GM19463 (cell line): ENCODE data around the gene UBE2R2.
"Not testable (repeated sequence)": the region's sequence is repeated elsewhere in the genome, so short reads cannot be mapped to it uniquely, and the experiment has no call there.

Experiments used
- ATAC-seq: cut with Tn5 transposase; IDR thresholded peaks from one replicate; pipeline ENCODE4 v1.9.1; 2021; ENCODE audit warnings: mild to moderate bottlenecking, moderate library complexity; ENCODE audit not compliant: unreplicated experiment

The UBE2R2 gene

DNA sequence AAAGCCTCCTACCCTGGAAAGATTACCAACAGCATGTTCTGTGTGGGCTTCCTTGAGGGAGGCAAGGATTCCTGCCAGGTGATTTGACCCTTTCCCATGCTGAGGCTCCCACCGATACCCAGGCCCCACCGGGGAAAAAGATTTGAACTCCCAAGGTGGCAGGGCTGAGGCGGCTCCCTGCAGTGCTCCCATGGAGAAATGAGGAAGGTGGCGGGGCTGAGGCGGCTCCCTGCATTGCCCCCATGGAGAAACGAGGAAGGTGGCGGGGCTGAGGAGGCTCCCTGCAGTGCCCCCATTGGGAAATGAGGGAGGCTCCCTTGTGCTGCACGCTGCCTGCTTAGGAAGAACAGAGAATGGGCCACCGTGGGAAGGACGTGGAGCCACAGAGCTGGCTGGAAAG, 18.4 kb upstream of the UBE2R2 start:
- ATAC-seq, result no peak

DNA sequence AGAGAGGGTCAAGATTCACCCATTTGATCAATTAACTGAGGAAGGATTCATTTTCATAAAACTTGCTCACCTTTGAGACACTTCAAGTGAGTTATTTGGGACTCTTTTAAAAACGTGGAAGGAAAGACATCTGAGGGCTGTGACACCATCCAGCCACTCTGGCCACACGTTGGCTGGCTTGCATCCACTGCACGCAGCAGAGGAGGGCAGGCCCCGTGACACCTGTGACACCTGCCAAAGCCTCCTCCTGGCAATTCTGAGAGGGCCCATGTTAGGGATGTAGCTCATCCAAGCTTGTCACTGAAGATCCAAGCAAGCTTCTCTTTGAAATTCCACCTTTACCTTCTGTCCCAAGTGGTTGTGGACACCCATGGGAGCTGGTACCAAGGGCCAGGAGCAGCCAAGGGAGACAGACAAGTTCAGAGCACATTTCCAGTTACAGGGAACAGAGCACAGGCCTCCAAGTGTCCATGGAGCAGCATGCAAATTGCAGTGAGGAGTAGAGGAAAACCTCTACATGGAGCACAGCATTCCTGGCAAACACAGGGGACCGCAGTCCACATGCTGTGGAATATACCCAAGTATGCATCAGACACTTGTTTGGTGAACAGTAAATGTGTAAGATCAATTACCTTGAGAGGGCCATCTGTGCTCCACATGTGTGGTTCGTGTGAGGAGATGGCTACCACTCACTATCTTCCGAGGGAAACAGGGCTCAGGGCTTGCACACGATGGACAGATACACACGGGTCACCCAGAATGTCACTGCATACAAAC, 16.8 kb upstream of the UBE2R2 start:
- ATAC-seq, result no peak

DNA sequence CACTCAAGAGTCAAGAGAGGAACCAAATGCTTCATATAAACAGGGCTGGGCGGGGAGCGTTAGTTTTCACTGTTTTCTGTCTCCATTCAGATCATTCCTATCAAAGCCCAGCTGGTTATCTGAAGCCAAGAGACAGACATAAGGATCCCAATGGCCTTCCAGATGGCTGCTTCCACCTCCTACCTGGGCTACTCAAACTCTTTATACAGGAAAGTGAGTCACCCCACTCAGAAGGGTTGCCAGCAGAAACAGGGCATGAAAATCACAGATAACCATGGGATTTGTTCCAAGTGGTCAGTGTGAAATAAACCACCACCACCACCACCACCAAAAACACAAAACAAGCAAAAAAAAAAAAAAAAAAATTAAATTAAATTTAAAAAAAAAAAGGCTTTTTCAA, 16.1 kb upstream of the UBE2R2 start:
- no peak for ATAC-seq

DNA sequence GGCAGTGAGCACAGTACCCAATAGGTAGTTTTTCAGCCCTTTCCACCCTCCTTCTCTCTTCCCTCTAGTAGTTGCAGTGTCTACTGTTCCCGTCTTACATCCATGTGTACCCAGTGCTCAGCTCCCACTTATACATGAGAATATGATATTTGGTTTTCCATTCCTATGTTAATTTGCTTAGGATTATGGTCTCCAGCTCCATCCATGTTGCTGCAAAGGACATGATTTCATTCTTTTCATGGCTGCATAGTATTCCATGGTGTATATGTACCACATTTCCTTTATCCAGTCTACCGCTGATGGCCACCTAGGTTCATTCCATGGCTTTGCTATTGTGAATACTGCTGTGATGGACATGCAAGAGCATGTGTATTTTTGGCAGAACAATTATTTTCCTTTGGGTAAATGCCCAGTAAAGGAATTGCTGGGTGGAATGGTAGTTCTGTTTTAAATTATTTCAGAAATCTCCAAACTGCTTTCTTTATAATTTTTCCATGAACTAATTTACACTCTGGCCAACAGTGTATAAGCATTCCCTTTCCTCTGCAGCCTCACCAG, 14.9 kb upstream of the UBE2R2 start:
- ATAC-seq, result not testable (repeated sequence)

DNA sequence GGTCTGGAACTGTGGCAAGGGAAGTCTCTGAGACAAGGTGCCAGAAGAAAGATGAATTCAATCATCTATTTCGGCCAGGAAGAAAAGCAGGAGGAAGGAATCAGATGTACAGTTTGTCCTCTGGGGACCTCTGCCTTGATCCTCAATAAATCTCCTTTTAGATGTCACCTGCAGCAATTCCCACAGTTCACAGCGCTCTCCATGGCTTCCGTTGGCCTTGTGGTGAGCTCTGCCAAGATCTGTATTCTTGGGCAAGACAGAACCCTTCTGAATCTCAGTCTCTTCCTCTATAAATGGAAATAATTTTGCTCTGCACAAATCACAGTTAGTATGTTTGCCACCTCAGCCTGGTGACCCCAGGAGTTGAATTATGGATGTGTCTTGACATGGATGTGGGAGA, 12.8 kb upstream of the UBE2R2 start:
- ATAC-seq, result not testable (repeated sequence)

GRCh38 chr9:33807156-33807555, 9.8 kb upstream of the UBE2R2 start:
- ATAC-seq, result not testable (repeated sequence)

DNA sequence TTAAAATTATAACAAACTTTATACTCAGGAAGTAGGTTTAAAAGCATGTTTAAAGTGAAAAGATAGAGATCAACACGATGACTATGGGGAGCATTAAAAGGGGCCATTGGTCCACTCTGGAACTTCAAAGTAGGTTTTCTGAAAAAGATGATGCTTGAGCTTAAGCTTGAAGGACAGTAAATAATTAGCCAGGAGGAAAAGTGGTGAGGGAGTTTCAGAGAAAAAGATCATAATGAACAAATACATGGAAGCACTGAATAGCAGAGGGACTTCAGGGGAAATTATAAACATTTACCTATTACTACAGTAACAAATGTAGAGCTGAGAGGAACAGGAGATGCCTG, 8.0 kb upstream of the UBE2R2 start:
- peak; percentile 33 for ATAC-seq

GRCh38 chr9:33809506-33809905, 7.5 kb upstream of the UBE2R2 start:
- ATAC-seq, result no peak

GRCh38 chr9:33813712-33814641, 3.0 kb upstream of the UBE2R2 start:
- ATAC-seq, result no peak

GRCh38 chr9:33815781-33816180, 1.2 kb upstream of the UBE2R2 start:
- no peak for ATAC-seq

- ATAC-seq, result peak; percentile 10
Measured at GRCh38 chr9:33817327-33818166, 587 bp downstream of the UBE2R2 start.

DNA sequence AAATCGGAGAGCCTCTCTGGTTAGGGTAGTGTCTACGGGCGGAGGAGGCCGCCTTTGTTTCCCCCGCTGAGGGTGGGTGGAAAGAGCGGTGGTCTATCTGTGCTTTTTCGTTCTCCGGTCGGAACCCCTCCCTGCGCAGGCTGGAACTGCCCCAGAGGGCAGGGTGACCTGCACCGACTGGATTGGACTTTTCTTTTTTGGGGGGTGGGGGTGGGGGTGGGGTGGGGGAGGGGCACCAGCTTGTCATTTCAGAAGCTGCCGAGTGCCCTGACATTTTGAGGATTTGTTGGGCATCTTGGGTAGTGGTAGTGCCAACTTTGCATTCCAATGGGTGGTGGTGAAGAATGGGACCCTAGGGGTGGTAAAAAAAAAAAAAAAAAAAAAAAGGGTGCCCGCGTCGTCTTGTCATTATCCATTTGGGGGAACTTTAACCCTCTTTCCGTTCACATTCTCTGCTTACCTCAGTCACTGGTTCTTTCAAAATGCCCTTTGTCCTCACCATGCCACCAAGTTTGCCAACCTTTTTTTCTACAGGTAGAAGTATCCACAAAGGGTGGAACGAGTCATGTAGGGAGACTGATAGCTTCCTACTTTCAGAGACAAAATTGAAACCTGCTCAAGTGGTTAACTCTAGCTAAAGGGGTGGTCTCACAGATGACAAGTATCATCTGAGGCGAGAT, 1.3 kb downstream of the UBE2R2 start:
- ATAC-seq, result no peak

GRCh38 chr9:33818847-33819500, 2.0 kb downstream of the UBE2R2 start:
- no peak for ATAC-seq

GRCh38 chr9:33820231-33820745, 3.3 kb downstream of the UBE2R2 start:
- ATAC-seq, result no peak

DNA sequence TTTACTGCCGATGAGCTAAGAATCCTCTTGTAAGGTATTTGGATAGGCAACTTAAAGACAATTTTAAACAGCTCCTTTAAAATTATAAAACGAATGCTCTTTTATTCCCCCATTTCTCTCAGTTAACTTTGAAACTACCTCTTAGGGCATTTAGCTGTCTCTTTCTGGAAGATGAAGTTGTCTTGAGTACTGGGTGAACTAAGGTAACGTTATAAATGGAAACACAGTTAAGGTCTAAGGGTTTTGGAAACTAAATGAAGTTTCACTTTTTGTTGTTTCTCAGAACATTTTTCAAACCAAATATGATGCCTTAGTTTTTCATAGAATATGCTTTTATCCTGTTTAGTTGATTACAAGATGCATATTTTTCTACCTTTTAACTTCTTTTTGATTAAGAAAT, 6.8 kb downstream of the UBE2R2 start:
- no peak for ATAC-seq

DNA sequence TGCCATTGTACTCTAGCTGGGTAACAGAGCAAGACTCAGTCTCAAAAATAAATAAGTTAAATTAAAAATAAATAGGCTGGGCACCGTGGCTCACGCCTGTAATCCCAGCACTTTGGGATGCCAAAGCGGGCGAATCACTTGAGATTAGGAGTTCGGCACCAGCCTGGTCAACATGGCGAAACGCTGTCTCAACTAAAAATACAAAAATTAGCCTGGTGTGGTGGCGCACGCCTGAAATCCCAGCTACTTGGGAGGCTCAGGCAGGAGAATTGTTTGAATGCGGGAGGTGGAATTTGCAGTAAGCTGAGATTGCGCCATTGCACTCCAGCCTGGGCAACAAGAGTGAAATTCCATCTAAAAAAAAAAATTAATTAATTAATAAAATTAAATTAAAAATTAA, 10.3 kb downstream of the UBE2R2 start:
- ATAC-seq, result not testable (repeated sequence)

GRCh38 chr9:33829641-33830230, 12.8 kb downstream of the UBE2R2 start:
- not testable (repeated sequence) for ATAC-seq

- ATAC-seq, result no peak
Measured at GRCh38 chr9:33835625-33836260, 18.8 kb downstream of the UBE2R2 start.

DNA sequence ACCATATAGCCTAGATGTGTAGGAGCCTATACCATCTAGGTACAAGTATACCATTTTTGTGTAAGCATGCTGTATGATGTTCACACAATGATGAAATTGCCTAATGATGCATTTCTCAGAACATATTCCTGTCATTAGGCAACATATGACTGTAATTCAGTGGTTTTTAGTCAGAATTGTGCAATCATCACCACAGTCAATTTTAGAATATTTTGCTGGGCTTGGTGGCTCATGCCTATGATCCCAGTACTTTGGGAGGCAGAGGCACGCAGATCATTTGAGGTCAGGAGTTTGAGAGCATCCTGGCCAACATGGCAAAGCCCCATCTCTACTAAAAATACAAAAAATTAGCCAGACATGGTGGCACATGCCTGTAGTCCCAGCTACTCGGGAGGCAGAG, 19.3 kb downstream of the UBE2R2 start:
- ATAC-seq, result not testable (repeated sequence)
